Endometrial microvascular endothelial cells (primary cell): ENCODE measurements around the gene CFAP54. TPM values are rescaled to one million over a fixed set of nuclear protein-coding genes. Genes with fewer than 3 reads are reported as not detected.
"Not testable (repeated sequence)": the region's sequence is repeated elsewhere in the genome, so short reads cannot be mapped to it uniquely, and the experiment has no call there.

Experiments used
- in situ Hi-C: cut with HindIII; loops from 2 replicates; pipeline ENCODE4 v1.10.0; 2017; ENCODE audit warnings: low sequenced_read_pairs, low pct_unique_long_range_greater_than_20kb; ENCODE audit errors: inconsistent ontology term
- total RNA-seq: library from RNA; depleted of rRNA; stranded (reverse); fragments of >200 nt; gene quantifications from one replicate; pipeline ENCODE4 v1.2.3, GENCODE V29; 2015; ENCODE audit errors: inconsistent ontology term

CFAP54 gene
- total RNA-seq, 1 donor from 2014 or later = 11.4 TPM

- in situ Hi-C loops = no loop called here
These were observed 81.2 kb downstream of the CFAP54 start for GRCh38 chr12:96570579-96570978.

DNA sequence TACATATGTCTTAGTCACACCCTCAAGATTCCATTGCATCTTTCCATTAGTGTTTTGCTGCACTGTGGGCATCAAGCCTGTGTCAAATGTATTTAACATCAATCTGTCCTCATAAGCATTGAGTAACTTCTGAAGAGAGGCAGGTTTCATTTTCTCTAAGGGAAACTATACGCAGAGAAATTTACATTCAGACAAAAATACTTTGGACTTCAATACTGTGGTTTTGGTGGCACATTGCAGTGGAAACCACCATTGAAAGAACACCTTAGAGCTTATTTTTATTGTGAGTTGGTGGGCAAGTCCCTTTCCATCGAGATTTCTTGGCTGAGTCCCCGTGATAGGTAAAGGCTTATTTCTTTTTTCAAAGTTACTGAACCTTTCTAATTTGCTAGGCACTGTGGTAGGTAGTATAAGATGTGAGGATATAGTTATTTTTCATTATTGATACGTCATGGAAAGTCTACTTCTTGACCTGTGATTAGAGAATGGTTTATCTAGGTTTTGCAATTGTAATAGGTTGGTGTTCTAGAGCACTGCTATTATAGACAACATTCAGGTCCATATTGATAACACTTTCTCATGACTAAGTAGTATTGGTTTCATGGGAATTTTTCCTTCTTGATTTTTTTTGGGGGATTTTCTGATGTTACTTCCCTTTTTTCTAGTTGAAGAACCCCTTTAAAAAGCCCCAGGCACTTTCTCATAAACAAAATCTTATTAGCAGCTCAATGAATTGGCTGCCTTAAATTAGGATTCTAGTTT lies 81.9 kb downstream of the CFAP54 start:
- in situ Hi-C loops = no loop called here

DNA sequence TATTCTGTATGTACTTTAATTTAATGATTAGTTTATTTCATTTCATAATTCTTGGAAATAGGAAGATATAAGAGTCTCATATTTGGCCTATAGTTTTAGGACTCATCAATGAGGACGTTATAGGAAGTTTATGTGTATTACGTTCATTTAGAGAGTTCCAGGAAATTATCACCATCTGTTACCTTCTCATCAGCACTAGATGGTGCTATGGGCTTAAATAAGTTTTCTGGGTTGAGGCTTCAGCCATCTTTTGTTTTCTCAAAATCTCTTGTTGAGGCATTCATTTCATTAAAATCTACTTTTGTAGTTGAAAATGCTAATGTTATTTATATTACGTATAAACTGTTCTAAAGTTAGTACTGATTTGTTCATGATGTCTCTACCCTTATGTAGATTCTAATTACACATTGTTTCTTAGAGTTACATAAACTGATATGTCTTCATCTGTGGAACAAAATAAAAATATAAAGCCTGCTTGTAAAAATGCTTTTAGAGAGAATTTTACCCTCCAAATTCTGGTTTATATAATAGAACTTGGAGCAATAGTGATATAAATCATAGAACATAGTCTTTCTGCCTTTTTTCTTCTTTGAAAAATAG lies 89.2 kb downstream of the CFAP54 start:
- in situ Hi-C loops = no loop called here

DNA sequence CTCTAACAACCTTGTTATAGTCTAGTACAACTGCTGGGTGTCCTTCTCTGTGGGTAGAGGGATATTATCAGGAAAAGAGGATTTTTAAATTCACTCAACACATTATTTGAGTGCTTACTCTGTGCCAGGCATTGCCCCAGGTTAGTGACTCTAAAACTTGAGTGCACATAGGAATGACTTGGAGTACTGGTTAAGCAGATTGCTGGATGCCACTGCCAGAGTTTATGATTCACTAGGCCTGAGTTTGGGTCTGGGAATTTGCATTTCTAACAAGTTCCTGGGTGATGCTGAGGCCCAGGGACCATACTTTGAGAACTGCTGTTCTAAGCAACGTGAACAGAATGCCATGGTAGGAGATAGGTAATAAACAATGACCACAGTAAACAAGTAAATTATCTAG lies 96.6 kb downstream of the CFAP54 start:
- in situ Hi-C loops = no loop called here

DNA sequence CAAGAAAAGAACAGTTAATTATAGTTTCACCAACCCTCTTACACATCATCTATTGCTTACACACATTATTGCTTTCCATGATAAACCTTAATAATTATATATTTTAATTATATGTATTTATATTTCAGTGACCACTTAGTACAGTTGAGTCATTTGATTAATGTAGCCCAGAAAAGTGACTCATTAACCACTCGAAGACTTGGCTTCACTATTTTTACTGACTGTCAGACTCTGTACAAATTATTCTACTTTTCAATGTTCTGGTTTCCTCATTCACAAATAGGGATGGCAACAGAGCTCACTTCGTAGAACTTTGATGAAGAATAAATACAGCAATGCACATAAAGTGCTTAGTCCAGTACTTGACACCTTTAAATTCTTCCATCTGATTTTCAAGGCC lies 98.3 kb downstream of the CFAP54 start:
- in situ Hi-C loops = no loop called here

DNA sequence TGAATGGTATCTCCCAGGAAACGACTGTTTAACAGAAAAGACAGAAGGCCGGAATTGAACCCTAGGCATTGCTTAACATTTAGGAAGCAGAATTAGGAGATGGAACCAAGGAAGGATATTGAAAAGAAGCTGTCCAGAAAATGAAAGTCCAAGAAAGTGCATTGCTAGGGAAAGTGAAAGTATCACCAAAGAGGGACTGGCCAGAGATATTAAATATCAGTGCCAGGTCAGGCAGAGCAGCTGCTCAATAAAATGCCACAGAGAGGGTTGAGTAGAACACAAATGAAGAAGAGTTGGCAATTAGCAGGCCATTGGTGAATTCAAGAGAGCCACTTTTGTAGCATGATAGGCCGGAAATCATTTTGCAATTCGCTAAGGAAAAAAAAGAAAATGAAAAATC lies 101.6 kb downstream of the CFAP54 start:
- in situ Hi-C loops = no loop called here

GRCh38 chr12:96604374-96604773 lies 115.0 kb downstream of the CFAP54 start:
- in situ Hi-C loops = not testable (repeated sequence)

- in situ Hi-C loops = no loop called here
These were observed 116.3 kb downstream of the CFAP54 start for GRCh38 chr12:96605684-96606083.

DNA sequence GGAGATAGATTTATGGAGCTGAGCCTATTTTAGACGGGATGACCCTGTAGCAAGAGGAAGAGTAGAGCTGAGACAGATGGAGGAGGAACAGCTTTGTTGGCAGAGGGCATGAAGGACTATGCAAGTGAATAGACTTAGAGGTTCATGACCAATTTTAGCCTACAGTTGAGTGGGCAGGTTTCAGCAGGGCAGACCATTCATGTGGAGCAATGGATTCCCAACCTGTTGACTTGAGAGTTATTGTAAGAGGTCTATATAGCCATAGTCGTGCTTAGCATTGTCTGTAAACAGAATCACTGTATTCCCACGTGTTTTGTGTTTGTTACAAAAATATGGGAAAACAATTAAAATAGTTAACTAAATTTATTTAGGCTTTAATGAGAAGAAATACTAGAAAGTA lies 116.8 kb downstream of the CFAP54 start:
- in situ Hi-C loops = no loop called here

GRCh38 chr12:96606644-96607043 lies 117.3 kb downstream of the CFAP54 start:
- in situ Hi-C loops = no loop called here

DNA sequence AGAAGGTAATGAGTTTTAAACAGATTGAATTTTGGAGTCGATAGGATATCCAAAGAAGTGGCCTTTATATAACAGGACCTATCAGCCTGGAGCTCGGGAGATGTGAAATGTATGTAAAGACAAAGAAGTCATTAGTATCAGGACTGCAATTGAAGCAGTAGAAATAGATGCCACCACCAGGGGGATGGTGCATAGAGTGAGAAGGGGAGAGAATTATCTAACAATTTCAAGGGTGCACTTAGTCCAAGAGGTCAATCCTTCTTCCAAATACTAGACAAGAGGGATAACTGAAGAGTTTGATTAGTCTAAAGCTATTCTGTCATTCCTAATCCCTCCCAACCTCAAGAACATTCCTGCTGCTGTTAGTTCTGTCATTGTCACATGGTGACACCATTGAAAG lies 127.8 kb downstream of the CFAP54 start:
- in situ Hi-C loops = no loop called here

GRCh38 chr12:96623155-96623554 lies 133.8 kb downstream of the CFAP54 start:
- in situ Hi-C loops = no loop called here

- in situ Hi-C loops = no loop called here
These were observed 134.4 kb downstream of the CFAP54 start for GRCh38 chr12:96623656-96624217.

- in situ Hi-C loops = no loop called here
These were observed 146.5 kb downstream of the CFAP54 start for GRCh38 chr12:96635844-96636243.

DNA sequence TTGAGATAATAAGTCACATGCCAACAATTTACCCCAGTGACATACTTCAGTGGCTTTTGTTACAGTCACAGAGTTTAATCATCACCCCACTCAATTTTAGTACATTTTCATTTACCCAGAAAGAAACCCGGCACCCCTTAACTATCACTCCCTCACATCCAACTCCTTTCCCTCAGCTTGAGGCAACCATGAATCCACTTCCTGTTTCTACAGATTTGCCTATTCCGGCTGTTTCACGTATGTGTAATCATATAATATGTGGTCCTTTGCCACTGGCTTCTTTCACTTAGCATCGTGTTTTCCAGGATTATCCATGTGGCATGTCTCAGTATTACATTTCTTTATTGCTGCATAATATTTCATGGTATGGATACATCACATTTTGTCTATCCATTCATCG lies 147.5 kb downstream of the CFAP54 start:
- in situ Hi-C loops = no loop called here

DNA sequence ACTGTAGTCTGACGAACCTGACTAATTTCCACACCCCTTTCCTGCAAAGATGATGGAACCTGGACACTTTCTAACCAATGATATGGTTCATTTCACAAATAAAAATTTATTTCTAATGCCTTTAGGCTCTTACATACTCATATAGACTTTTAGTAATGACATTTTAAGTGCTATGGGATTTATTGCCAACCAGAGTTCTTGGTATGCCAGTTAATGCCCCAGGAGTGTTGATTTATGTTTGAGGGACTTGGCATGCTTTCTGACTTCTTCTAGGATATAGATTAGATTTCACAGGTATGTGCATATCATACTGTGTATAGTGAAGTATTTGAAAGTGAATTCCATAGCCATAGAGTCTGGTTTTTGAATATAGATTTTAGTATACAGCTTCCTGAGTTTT lies 159.5 kb downstream of the CFAP54 start:
- in situ Hi-C loops = no loop called here

GRCh38 chr12:96652870-96653269 lies 163.5 kb downstream of the CFAP54 start:
- in situ Hi-C loops = no loop called here

GRCh38 chr12:96658075-96658474 lies 168.7 kb downstream of the CFAP54 start:
- in situ Hi-C loops = no loop called here

DNA sequence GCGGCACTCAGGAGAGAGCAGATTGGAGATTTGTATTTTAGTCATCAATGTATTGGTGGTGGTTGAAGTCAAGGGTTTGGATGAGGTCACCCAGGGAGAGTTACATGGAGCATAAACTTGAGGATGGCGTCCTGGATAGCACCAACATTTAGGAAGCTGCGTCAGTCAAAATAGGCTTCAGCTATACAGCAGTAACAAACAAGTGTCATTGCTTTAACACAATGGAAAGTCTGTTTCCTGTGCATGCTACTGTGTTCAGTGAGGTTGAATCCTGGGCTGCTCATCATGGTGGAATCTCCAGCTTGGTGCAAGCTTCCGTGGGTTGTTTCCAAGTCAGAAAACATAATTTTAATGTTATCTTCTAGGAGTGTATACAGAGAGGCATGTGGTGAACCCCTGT lies 180.4 kb downstream of the CFAP54 start:
- in situ Hi-C loops = no loop called here

- in situ Hi-C loops = no loop called here
These were observed 181.0 kb downstream of the CFAP54 start for GRCh38 chr12:96670334-96670899.
